Small intestine (tissue), 7 donors: ENCODE results near the gene CFAP97D1. TPM values are rescaled to one million over a fixed set of nuclear protein-coding genes. Genes with fewer than 3 reads are reported as not detected.

ENCODE experiments used
- DNase-seq, 2 donors: peaks; one replicate each; pipeline versions ENCODE4 v3.0.0 to v3.0.0-alpha.2; 2013
- FAIRE-seq: peaks from 2 replicates; lab custom pipeline; 2012; peaks lifted over from hg19 to GRCh38; lab: Jason Lieb, UNC
- H3K27ac ChIP-seq, 3 donors: one replicate each; pipeline ENCODE4 v1.5.1; 2013; ENCODE audit warnings: low read length in 2 of 3, mild to moderate bottlenecking in 2 of 3, control low read depth in 1 of 3, inconsistent platforms in 1 of 3, low read depth in 1 of 3, moderate library complexity in 1 of 3
- H3K27me3 ChIP-seq, 3 donors: one replicate each; pipeline ENCODE4 v1.6.1; 2013; ENCODE audit warnings: low read length in 3 of 3, inconsistent platforms in 1 of 3; ENCODE audit not compliant: control insufficient read depth in 3 of 3, insufficient read depth in 3 of 3
- H3K36me3 ChIP-seq, 3 donors: one replicate each; pipeline ENCODE4 v1.6.1; 2013; ENCODE audit warnings: low read length in 3 of 3, inconsistent platforms in 1 of 3, low read depth in 1 of 3, mild to moderate bottlenecking in 1 of 3, moderate library complexity in 1 of 3; ENCODE audit not compliant: control insufficient read depth in 3 of 3, insufficient read depth in 2 of 3
- H3K4me1 ChIP-seq, 3 donors: one replicate each; pipeline ENCODE4 v1.6.1; 2013; ENCODE audit warnings: low read length in 2 of 3, inconsistent platforms in 1 of 3, low read depth in 1 of 3, mild to moderate bottlenecking in 1 of 3, moderate library complexity in 1 of 3; ENCODE audit not compliant: control insufficient read depth in 3 of 3, insufficient read depth in 2 of 3
- H3K4me3 ChIP-seq, 3 donors: one replicate each; pipeline ENCODE4 v1.5.1; 2013; ENCODE audit warnings: low read length in 3 of 3, control low read depth in 1 of 3, inconsistent platforms in 1 of 3, low read depth in 1 of 3, mild to moderate bottlenecking in 1 of 3, moderate library complexity in 1 of 3
- H3K9me3 ChIP-seq, 2 donors: one replicate each; pipeline ENCODE4 v1.6.1; 2013; ENCODE audit warnings: low read depth in 1 of 2, low read length in 1 of 2; ENCODE audit not compliant: control insufficient read depth in 2 of 2, insufficient read depth in 1 of 2
- WGBS, 3 donors: extraction: QIAGEN DNeasy Blood & Tissue Kit; methylation state at CpG; one replicate each; pipeline ENCODE4 v1.1.7; 2013; 5-methylcytosine and 5-hydroxymethylcytosine counted together
- polyA plus RNA-seq, 4 donors: library from polyadenylated mRNA; stranded (reverse) in 3 of 4; unstranded in 1 of 4; fragments of 200-250 nt in 3 of 4; fragments of 120-200 nt in 1 of 4; gene quantifications; one replicate each; pipeline versions ENCODE4 v1.2.1 to v1.2.3, GENCODE V29; 2013
- donor health status: healthy with polysubstance abuse.
- donor health status: control.
- donor health status: control.
- donor health status: Bipolar disorder and iron deficiency.
- donor health status: healthy.

CFAP97D1 gene
- polyA plus RNA-seq, 4 donors: 0.03 TPM; not detected in 3

GRCh38 chr17:43808076-43808475 lies 27.8 kb downstream of the CFAP97D1 start:
- Histone ChIP-seq H3K27me3 (no peaks in the 10 kb centered on the region), H3K4me3 (no peak overlapping the region), H3K9me3 (no peaks in the 10 kb centered on the region), H3K4me1 (no peaks in the 10 kb centered on the region), H3K27ac (no peak overlapping the region), H3K36me3 (peaks cover 0 to 2% (median 0%) of the 10 kb centered on the region in 3 donors)
- no peak for DNase-seq
- FAIRE-seq: no peak
- WGBS, 3 donors: 83 to 90% (median 89%) methylated on average over 4 of the region's 4 CpGs

GRCh38 chr17:43809121-43809520 lies 28.9 kb downstream of the CFAP97D1 start:
- no peaks in the 10 kb centered on the region for H3K27me3 ChIP-seq
- no peak overlapping the region for H3K4me3 ChIP-seq
- WGBS, 3 donors: 90 to 94% (median 91%) methylated on average over 5 of the region's 5 CpGs
- no peak overlapping the region for H3K27ac ChIP-seq
- DNase-seq (no peak), FAIRE-seq (no peak)
- no peaks in the 10 kb centered on the region for H3K9me3 ChIP-seq
- no peaks in the 10 kb centered on the region for H3K4me1 ChIP-seq
- H3K36me3 ChIP-seq: peaks cover 0 to 6% (median 0%) of the 10 kb centered on the region in 3 donors

GRCh38 chr17:43810226-43810715 lies 30.0 kb downstream of the CFAP97D1 start:
- Histone ChIP-seq H3K4me1 (no peaks in the 10 kb centered on the region), H3K27me3 (no peaks in the 10 kb centered on the region)
- WGBS, 3 donors: 80 to 89% (median 84%) methylated on average over 4 of the region's 4 CpGs

GRCh38 chr17:43810823-43811222 lies 30.6 kb downstream of the CFAP97D1 start:
- Histone ChIP-seq H3K9me3 (no peaks in the 10 kb centered on the region), H3K36me3 (peaks cover 0 to 6% (median 0%) of the 10 kb centered on the region in 3 donors), H3K4me1 (no peaks in the 10 kb centered on the region), H3K4me3 (no peak overlapping the region), H3K27me3 (no peaks in the 10 kb centered on the region), H3K27ac (no peak overlapping the region)
- FAIRE-seq (no peak), DNase-seq (no peak)
- 84 to 94% (median 85%) methylated on average over 5 of the region's 5 CpGs for WGBS, 3 donors

More at GRCh38 chr17:43810226-43810715, 30.0 kb downstream of the CFAP97D1 start:
- FAIRE-seq (no peak), DNase-seq (no peak)
- no peak overlapping the region for H3K27ac ChIP-seq
- peaks cover 0 to 6% (median 0%) of the 10 kb centered on the region in 3 donors for H3K36me3 ChIP-seq
- H3K9me3 ChIP-seq: no peaks in the 10 kb centered on the region
- H3K4me3 ChIP-seq: no peak overlapping the region

- Histone ChIP-seq H3K27me3 (no peaks in the 10 kb centered on the region), H3K27ac (no peak overlapping the region), H3K9me3 (no peaks in the 10 kb centered on the region), H3K4me1 (peaks cover 0 to 6% (median 5%) of the 10 kb centered on the region in 3 donors), H3K4me3 (no peak overlapping the region), H3K36me3 (peaks cover 0 to 17% (median 0%) of the 10 kb centered on the region in 3 donors)
- FAIRE-seq (no peak), DNase-seq (no peak)
- 89 to 93% (median 92%) methylated on average over 10 of the region's 10 CpGs for WGBS, 3 donors
These were observed 32.4 kb downstream of the CFAP97D1 start for GRCh38 chr17:43812396-43813265.

- no peak overlapping the region for H3K27ac ChIP-seq
- peaks cover 0 to 17% (median 0%) of the 10 kb centered on the region in 3 donors for H3K36me3 ChIP-seq
- peaks cover 0 to 6% (median 5%) of the 10 kb centered on the region in 3 donors for H3K4me1 ChIP-seq
- FAIRE-seq (no peak), DNase-seq (no peak)
- no peaks in the 10 kb centered on the region for H3K27me3 ChIP-seq
- 87 to 90% (median 88%) methylated on average over 3 of the region's 3 CpGs for WGBS, 3 donors
- H3K9me3 ChIP-seq: no peaks in the 10 kb centered on the region
- no peak overlapping the region for H3K4me3 ChIP-seq
These were observed 33.2 kb downstream of the CFAP97D1 start for GRCh38 chr17:43813386-43813785.

GRCh38 chr17:43814026-43814425 lies 33.8 kb downstream of the CFAP97D1 start:
- no peaks in the 10 kb centered on the region for H3K9me3 ChIP-seq
- H3K4me1 ChIP-seq: peaks cover 0 to 6% (median 5%) of the 10 kb centered on the region in 3 donors
- WGBS, 3 donors: 81 to 85% (median 82%) methylated on average over 12 of the region's 12 CpGs
- H3K27me3 ChIP-seq: no peaks in the 10 kb centered on the region
- H3K4me3 ChIP-seq: no peak overlapping the region
- FAIRE-seq (no peak), DNase-seq (no peak)
- no peak overlapping the region for H3K27ac ChIP-seq
- peaks cover 0 to 17% (median 0%) of the 10 kb centered on the region in 3 donors for H3K36me3 ChIP-seq

GRCh38 chr17:43814714-43815113 lies 34.5 kb downstream of the CFAP97D1 start:
- Histone ChIP-seq H3K27me3 (no peaks in the 10 kb centered on the region), H3K27ac (no peak overlapping the region), H3K9me3 (no peaks in the 10 kb centered on the region), H3K4me3 (no peak overlapping the region), H3K36me3 (peaks cover 0 to 17% (median 0%) of the 10 kb centered on the region in 3 donors), H3K4me1 (peaks cover 0 to 6% (median 5%) of the 10 kb centered on the region in 3 donors)
- FAIRE-seq (no peak), DNase-seq (no peak)
- WGBS, 3 donors: 24 to 44% (median 25%) methylated on average over 1 of the region's 1 CpG
